H1 (cell line): ENCODE data around the gene CCL15. TPM values are rescaled to one million over a fixed set of nuclear protein-coding genes. Genes with fewer than 3 reads are reported as not detected.

Experiments used
- CTCF ChIA-PET: fragments of 300-600 bp; sonication (Branson Sonifier 250); formaldehyde crosslinking; loops from one replicate; lab custom pipeline; 2021; ENCODE audit not compliant: partially characterized antibody; lab: Charles Lee
- POLR2A ChIA-PET: fragments of 300-600 bp; sonication (Branson Sonifier 250); formaldehyde crosslinking; loops from one replicate; lab custom pipeline; 2021; ENCODE audit warnings: inconsistent platforms; ENCODE audit not compliant: partially characterized antibody; lab: Charles Lee
- DNase-seq, 2 experiments: peaks; one replicate each; pipeline versions ENCODE4 v3.0.0 to v3.0.0-alpha.2; 2010 to 2022; ENCODE audit warnings: low spot score in 2 of 2, low read depth in 1 of 2, mixed read lengths in 1 of 2
- FAIRE-seq: peaks from 2 replicates; lab custom pipeline; 2011; peaks lifted over from hg19 to GRCh38; lab: Jason Lieb, UNC
- H2AFZ ChIP-seq: 2 replicates; pipeline ENCODE4 v1.8.1; 2012; ENCODE audit warnings: low read length, inconsistent platforms
- H2AK5ac ChIP-seq: 2 replicates; pipeline ENCODE4 v1.6.1; 2013; ENCODE audit warnings: low read depth, low read length
- H2BK120ac ChIP-seq: replicated peaks from 2 replicates; pipeline ENCODE3; 2013; ENCODE audit warnings: low read depth, low read length, inconsistent platforms
- H2BK12ac ChIP-seq: 2 replicates; pipeline ENCODE4 v1.6.1; 2013; ENCODE audit warnings: low read depth, low read length
- H2BK15ac ChIP-seq: 2 replicates; pipeline ENCODE4 v1.6.1; 2013; ENCODE audit warnings: low read length
- H2BK20ac ChIP-seq: 2 replicates; pipeline ENCODE4 v1.6.1; 2013; ENCODE audit warnings: low read length
- H2BK5ac ChIP-seq: 2 replicates; pipeline ENCODE4 v1.6.1; 2013; ENCODE audit warnings: low read depth, low read length
- H3K14ac ChIP-seq: 2 replicates; pipeline ENCODE4 v1.6.1; 2013; ENCODE audit warnings: inconsistent platforms; ENCODE audit not compliant: insufficient read length
- H3K18ac ChIP-seq: 2 replicates; pipeline ENCODE4 v1.6.1; 2013; ENCODE audit warnings: low read length; ENCODE audit errors: extremely low read depth
- H3K23ac ChIP-seq: 2 replicates; pipeline ENCODE4 v1.6.1; 2013; ENCODE audit warnings: inconsistent platforms; ENCODE audit not compliant: insufficient read length
- H3K23me2 ChIP-seq: 2 replicates; pipeline ENCODE4 v1.6.1; 2013; ENCODE audit warnings: low read depth, low read length
- H3K27ac ChIP-seq: 2 replicates; pipeline ENCODE4 v1.6.1; 2011; ENCODE audit warnings: low read depth, low read length, inconsistent platforms
- H3K27me3 ChIP-seq, 4 experiments: replicated peaks in 1 of 4; 1 replicate in 1 of 4; 2 replicates in 3 of 4; pipeline versions ENCODE4 v1.6.1 to v1.8.1; 2011 to 2013; ENCODE audit warnings: low read length in 3 of 4, mild to moderate bottlenecking in 3 of 4, inconsistent platforms in 2 of 4, mixed read lengths in 2 of 4, moderate library complexity in 1 of 4; ENCODE audit not compliant: control insufficient read depth in 3 of 4, insufficient read depth in 3 of 4; ENCODE audit errors: extremely low read depth in 1 of 4
- H3K36me3 ChIP-seq, 4 experiments: 2 replicates each; pipeline versions ENCODE4 v1.6.1 to v1.8.1; 2011 to 2013; ENCODE audit warnings: mild to moderate bottlenecking in 4 of 4, low read length in 3 of 4, moderate library complexity in 2 of 4, control low read depth in 1 of 4, inconsistent platforms in 1 of 4; ENCODE audit not compliant: insufficient read depth in 4 of 4, control insufficient read depth in 2 of 4
- H3K4ac ChIP-seq: replicated peaks from 2 replicates; pipeline ENCODE3; 2013; ENCODE audit warnings: low read length, low read depth, mixed read lengths, inconsistent platforms; ENCODE audit not compliant: insufficient read length
- H3K4me1 ChIP-seq, 4 experiments: replicated peaks in 1 of 4; 1 replicate in 1 of 4; 2 replicates in 3 of 4; pipeline versions ENCODE4 v1.6.1 to v1.8.1; 2011 to 2013; ENCODE audit warnings: low read length in 3 of 4, inconsistent platforms in 2 of 4, mixed read lengths in 1 of 4; ENCODE audit not compliant: insufficient read depth in 4 of 4, control insufficient read depth in 3 of 4
- H3K4me2 ChIP-seq, 2 experiments: 2 replicates each; pipeline versions ENCODE4 v1.6.1 to v1.8.1; 2011 to 2013; ENCODE audit warnings: low read depth in 2 of 2, low read length in 2 of 2, control low read depth in 1 of 2, inconsistent platforms in 1 of 2, mild to moderate bottlenecking in 1 of 2; ENCODE audit not compliant: insufficient read depth in 1 of 2
- H3K4me3 ChIP-seq, 4 experiments: fragments of 200-600, 300-600 bp in 1 of 4; sonication (generic), shearing (Covaris generic), sonication (Bioruptor Twin) in 1 of 4; 2 replicates each; pipeline versions ENCODE4 v1.5.1 to v1.8.1; 2011 to 2016; ENCODE audit warnings: low read length in 4 of 4, low read depth in 3 of 4, control low read depth in 2 of 4, inconsistent platforms in 2 of 4, mild to moderate bottlenecking in 2 of 4, mixed read lengths in 1 of 4, moderate library complexity in 1 of 4; ENCODE audit not compliant: insufficient read depth in 2 of 4; ENCODE audit errors: extremely low read depth in 1 of 4
- H3K56ac ChIP-seq: replicated peaks from 2 replicates; pipeline ENCODE3; 2013; ENCODE audit warnings: low read depth, mild to moderate bottlenecking, mixed read lengths, low read length, inconsistent platforms; ENCODE audit not compliant: insufficient read length
- H3K79me1 ChIP-seq: 2 replicates; pipeline ENCODE4 v1.6.1; 2013; ENCODE audit warnings: low read depth, low read length, control low read depth
- H3K79me2 ChIP-seq, 2 experiments: 2 replicates each; pipeline versions ENCODE4 v1.6.1 to v1.8.1; 2012 to 2013; ENCODE audit warnings: low read length in 2 of 2, mild to moderate bottlenecking in 2 of 2, inconsistent platforms in 1 of 2; ENCODE audit not compliant: insufficient read depth in 2 of 2, control insufficient read depth in 1 of 2
- H3K9ac ChIP-seq, 4 experiments: replicated peaks in 1 of 4; 1 replicate in 1 of 4; 2 replicates in 3 of 4; pipeline versions ENCODE4 v1.6.1 to v1.8.1; 2011 to 2013; ENCODE audit warnings: low read depth in 3 of 4, low read length in 3 of 4, control low read depth in 2 of 4, mild to moderate bottlenecking in 2 of 4, moderate library complexity in 2 of 4, inconsistent platforms in 1 of 4; ENCODE audit errors: extremely low read depth in 1 of 4
- H3K9me3 ChIP-seq, 2 experiments: 2 replicates each; pipeline versions ENCODE4 v1.6.1 to v1.8.1; 2012 to 2013; ENCODE audit warnings: mild to moderate bottlenecking in 2 of 2, moderate library complexity in 2 of 2, control low read depth in 1 of 2, inconsistent platforms in 1 of 2, low read depth in 1 of 2, low read length in 1 of 2, mixed read lengths in 1 of 2; ENCODE audit not compliant: insufficient read depth in 2 of 2
- H4K20me1 ChIP-seq, 2 experiments: replicated peaks in 1 of 2; 2 replicates each; pipeline versions ENCODE3 to v1.8.1; 2011 to 2013; ENCODE audit warnings: inconsistent platforms in 2 of 2, low read length in 2 of 2, mild to moderate bottlenecking in 1 of 2; ENCODE audit not compliant: insufficient read depth in 2 of 2, control insufficient read depth in 1 of 2
- H4K5ac ChIP-seq: 2 replicates; pipeline ENCODE4 v1.6.1; 2013; ENCODE audit warnings: low read length, low read depth, mixed read lengths, inconsistent platforms; ENCODE audit not compliant: insufficient read length
- H4K8ac ChIP-seq: 2 replicates; pipeline ENCODE4 v1.8.0; 2013; ENCODE audit warnings: mild to moderate bottlenecking, moderate library complexity, low read length, inconsistent platforms; ENCODE audit not compliant: insufficient read depth; ENCODE audit errors: extremely low read depth
- H4K91ac ChIP-seq: replicated peaks from 2 replicates; pipeline ENCODE3; 2013; ENCODE audit warnings: low read length, mixed read lengths, inconsistent platforms; ENCODE audit not compliant: insufficient read length
- CHD2 ChIP-seq: IDR thresholded peaks from 2 replicates; pipeline ENCODE4 v1.6.1; 2012; ENCODE audit warnings: low read length, improper control_type of control experiment
- E2F6 ChIP-seq: IDR thresholded peaks from 2 replicates; pipeline ENCODE4 v1.6.1; 2012; ENCODE audit warnings: inconsistent platforms
- GABPA ChIP-seq: IDR thresholded peaks from 2 replicates; pipeline ENCODE4 v1.6.1; 2011; ENCODE audit warnings: mild to moderate bottlenecking, low read length, moderate library complexity, borderline replicate concordance; ENCODE audit not compliant: insufficient read depth
- KDM1A ChIP-seq: fragments of 200-600, 300-600 bp; sonication (generic); IDR thresholded peaks from 2 replicates; pipeline ENCODE4 v1.7.1; 2016; ENCODE audit warnings: mild to moderate bottlenecking, low read length, borderline replicate concordance
- POU5F1 ChIP-seq: IDR thresholded peaks from 2 replicates; pipeline ENCODE4 v1.6.1; 2011; ENCODE audit warnings: low read depth, mild to moderate bottlenecking, low read length, moderate library complexity
- RAD21 ChIP-seq, 2 experiments: IDR thresholded peaks in 1 of 2; conservative IDR thresholded peaks in 1 of 2; 2 replicates each; pipeline ENCODE4 v1.6.1; 2011; ENCODE audit warnings: low read depth in 2 of 2, low read length in 2 of 2, improper control_type of control experiment in 1 of 2, inconsistent platforms in 1 of 2, mild to moderate bottlenecking in 1 of 2, moderate library complexity in 1 of 2
- RBBP5 ChIP-seq: IDR thresholded peaks from 2 replicates; pipeline ENCODE4 v1.7.1; 2012; ENCODE audit warnings: low read depth, mild to moderate bottlenecking, inconsistent platforms, low read length, moderate library complexity, borderline replicate concordance
- SIRT6 ChIP-seq: IDR thresholded peaks from one replicate; pipeline ENCODE4 v1.7.1; 2012; ENCODE audit warnings: low read length, inconsistent platforms
- SUZ12 ChIP-seq: fragments of 200-600 bp; sonication (generic); IDR thresholded peaks from 2 replicates; pipeline ENCODE4 v1.6.1; 2012; ENCODE audit warnings: mild to moderate bottlenecking, inconsistent platforms, low read length, moderate library complexity, mixed read lengths
- TAF1 ChIP-seq: IDR thresholded peaks from 2 replicates; pipeline ENCODE4 v1.6.1; 2011; ENCODE audit warnings: mild to moderate bottlenecking, low read depth, low read length
- TEAD4 ChIP-seq: IDR thresholded peaks from 2 replicates; pipeline ENCODE4 v1.6.1; 2012; ENCODE audit warnings: low read depth, low read length, inconsistent platforms, mixed read lengths
- WGBS, 2 experiments: shearing (Covaris generic) in 1 of 2; methylation state at CpG; one replicate each; pipeline versions ENCODE4 v1.1.6 to v1.1.7; 2013 to 2015; ENCODE audit warnings: low lambda C conversion rate in 2 of 2, mixed read lengths in 2 of 2, inconsistent platforms in 1 of 2, low coverage in 1 of 2, missing lambda C conversion rate in 1 of 2; ENCODE audit not compliant: insufficient replicate concordance in 2 of 2, insufficient coverage in 1 of 2, insufficient read length in 1 of 2; ENCODE audit errors: extremely low coverage in 1 of 2, missing lambda C conversion rate in 1 of 2; 5-methylcytosine and 5-hydroxymethylcytosine counted together
- polyA plus RNA-seq, 7 experiments: library from polyadenylated mRNA; depleted of rRNA in 3 of 7; stranded (reverse) in 5 of 7; unstranded in 2 of 7; fragments of >200 nt in 5 of 7; fragments of 200-250 nt in 2 of 7; gene quantifications; 1 replicate in 5 of 7; 2 replicates in 1 of 7; 4 replicates in 1 of 7; pipeline versions ENCODE4 v1.2.1 to v1.2.3, GENCODE V29; 2011 to 2013; ENCODE audit warnings: missing spikeins in 2 of 7, mixed read lengths in 2 of 7
- total RNA-seq: library from RNA; stranded (reverse); fragmentation: NEBNext Ultra II Directional; extraction: Animal tissue kit (Norgen Biotek cat#: 25700); gene quantifications from 2 replicates; pipeline ENCODE4 v1.2.1, GENCODE V29; 2021

CCL15 gene
- total and polyA plus RNA-seq, 2 of the 8 experiments (the other 6 are each of a cell fraction or from before 2014, with no cell fraction given): not detected

GRCh38 chr17:36000732-36001109 lies 632 bp downstream of the CCL15 start:
- no peaks in the 10 kb centered on the region for H3K79me2 ChIP-seq
- 90% methylated on average over 6 of the region's 6 CpGs; no CpG with 5 or more reads in 1 of the 2 experiments for WGBS, 2 experiments
- H3K27ac ChIP-seq: no peak overlapping the region
- no peak overlapping the region for H3K4me2 ChIP-seq
- H3K14ac ChIP-seq: no peak overlapping the region
- ChIA-PET CTCF (interaction anchor here (1.2 to 1.8 kb wide), 3 partner anchors 11 to 152 kb away, joined by 3 to 5 read pairs (median 3); no protein-coding TSS in a partner anchor), POLR2A (no interaction called here)
- no peak overlapping the region for H3K23ac ChIP-seq
- H3K4ac ChIP-seq: no peak overlapping the region
- no peak overlapping the region for H4K5ac ChIP-seq
- H2AFZ ChIP-seq: no peak overlapping the region
- no peak overlapping the region for H2BK20ac ChIP-seq
- no peak overlapping the region for H2BK5ac ChIP-seq
- no peak overlapping the region for H2BK12ac ChIP-seq
- H3K23me2 ChIP-seq: no peaks in the 10 kb centered on the region
- H3K9me3 ChIP-seq: no peaks in the 10 kb centered on the region
- DNase-seq (no peak), FAIRE-seq (no peak)
- H3K79me1 ChIP-seq: no peaks in the 10 kb centered on the region
- H3K27me3 ChIP-seq: no peaks in the 10 kb centered on the region
- H4K91ac ChIP-seq: no peak overlapping the region
- no peak overlapping the region for H3K4me3 ChIP-seq
- 0 out of 7 replicates have a peak, but pooled peaks cover 0 to 2% (median 0%) of the 10 kb centered on the region in 4 experiments for H3K4me1 ChIP-seq
- H4K20me1 ChIP-seq: no peaks in the 10 kb centered on the region
- TF ChIP-seq RAD21 (IDR thresholded peaks at IDR 0.05 in 1 of 2, conservative IDR thresholded peaks at IDR 0.05 in 1 of 2; ENCODE audit: low read depth in 2 of 2, low read length in 2 of 2) (no peak), KDM1A (no peak), RBBP5 (no peak), POU5F1 (no peak), E2F6 (no peak), GABPA (no peak), TAF1 (no peak), SUZ12 (no peak), TEAD4 (no peak), SIRT6 (no peak), CHD2 (no peak)
- no peaks in the 10 kb centered on the region for H3K36me3 ChIP-seq
- H3K9ac ChIP-seq: no peak overlapping the region
- no peak overlapping the region for H2AK5ac ChIP-seq
- no peak overlapping the region for H2BK15ac ChIP-seq
- no peak overlapping the region for H3K18ac ChIP-seq
- H4K8ac ChIP-seq: no peak overlapping the region
- no peak overlapping the region for H2BK120ac ChIP-seq
- no peak overlapping the region for H3K56ac ChIP-seq
